DMS 273 treated with DMSO at 0.1 percent for 48 hours (cell line): ENCODE data around the gene MAP3K1.
"Not testable (repeated sequence)": the region's sequence is repeated elsewhere in the genome, so short reads cannot be mapped to it uniquely, and the experiment has no call there.

Experiments
- DNase-seq: peaks from one replicate; lab custom pipeline; 2025; lab: John Stamatoyannopoulos, UW

Gene MAP3K1

GRCh38 chr5:56814963-56815657, at the start of gene MAP3K1:
Gene MAP3K1 (plus strand): TSS chr5:56815549. CDS start chr5:56815574, 25 bp downstream.
- DNase-seq, result peak; percentile 26

- no peak for DNase-seq
These were observed 48.4 kb upstream of the MAP3K1 start for GRCh38 chr5:56766926-56767325.

GRCh38 chr5:56769875-56770604, 45.3 kb upstream of the MAP3K1 start:
- no peak for DNase-seq

DNA sequence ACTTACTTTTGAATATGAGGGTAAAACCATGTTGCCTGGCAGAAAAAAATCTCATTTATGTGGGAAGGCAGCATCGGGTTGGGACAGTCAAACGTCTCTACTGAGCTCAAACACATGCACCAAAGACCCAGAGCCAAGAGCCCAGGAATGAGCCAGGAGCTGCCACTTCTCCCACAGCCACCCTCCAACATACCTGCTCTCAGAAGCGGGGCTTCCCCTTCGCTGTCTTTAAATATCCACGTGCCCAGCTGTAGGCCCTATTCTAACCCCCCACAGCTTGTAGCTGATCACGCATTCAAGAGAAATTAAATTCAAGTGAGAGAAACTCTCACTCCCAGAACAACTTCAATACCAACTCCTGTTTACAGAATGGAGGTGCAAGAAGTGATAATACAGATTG, 42.6 kb upstream of the MAP3K1 start:
- DNase-seq, result no peak

DNA sequence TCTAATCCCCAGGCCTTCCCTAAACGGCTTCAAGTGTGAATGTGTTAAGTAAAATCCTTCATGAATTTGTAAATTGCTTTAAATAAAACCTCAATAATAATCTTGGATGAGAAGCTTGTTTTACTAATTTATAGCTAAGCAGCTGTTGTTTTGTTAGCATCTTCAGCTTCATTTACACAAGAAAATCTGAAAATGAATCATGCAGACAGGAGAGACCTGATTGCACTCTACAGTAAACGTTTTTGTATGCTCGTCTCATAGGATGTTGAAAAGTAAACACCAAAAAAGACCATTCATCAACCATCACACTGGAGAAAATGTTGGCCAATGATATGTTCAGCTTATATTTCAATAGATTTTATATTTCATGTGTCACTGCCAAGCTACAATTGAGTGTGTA, 40.4 kb upstream of the MAP3K1 start:
- no peak for DNase-seq

GRCh38 chr5:56776212-56776846, 39.0 kb upstream of the MAP3K1 start:
- DNase-seq, result not testable (repeated sequence)

GRCh38 chr5:56783261-56783660, 32.1 kb upstream of the MAP3K1 start:
- DNase-seq, result no peak

DNA sequence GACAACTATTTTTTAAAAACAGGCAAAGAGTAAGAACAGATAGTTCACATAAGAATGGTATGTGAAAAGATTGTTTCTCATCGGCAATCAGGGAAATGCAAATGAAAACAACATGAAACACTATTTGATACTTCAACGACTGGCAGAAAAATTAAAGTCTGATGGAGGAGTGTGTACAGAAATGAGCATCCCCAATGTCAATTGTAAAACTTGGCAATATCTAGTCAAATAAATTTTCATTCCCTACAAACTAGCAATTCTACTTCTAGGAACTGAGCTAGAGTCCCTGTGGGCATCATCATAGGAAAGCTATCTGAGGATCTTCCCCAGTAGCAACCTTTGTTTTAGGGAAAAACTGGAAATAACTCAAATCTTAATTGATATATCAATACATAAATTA, 29.0 kb upstream of the MAP3K1 start:
- no peak for DNase-seq

- no peak for DNase-seq
These were observed 24.0 kb upstream of the MAP3K1 start for GRCh38 chr5:56791396-56791795.

DNA sequence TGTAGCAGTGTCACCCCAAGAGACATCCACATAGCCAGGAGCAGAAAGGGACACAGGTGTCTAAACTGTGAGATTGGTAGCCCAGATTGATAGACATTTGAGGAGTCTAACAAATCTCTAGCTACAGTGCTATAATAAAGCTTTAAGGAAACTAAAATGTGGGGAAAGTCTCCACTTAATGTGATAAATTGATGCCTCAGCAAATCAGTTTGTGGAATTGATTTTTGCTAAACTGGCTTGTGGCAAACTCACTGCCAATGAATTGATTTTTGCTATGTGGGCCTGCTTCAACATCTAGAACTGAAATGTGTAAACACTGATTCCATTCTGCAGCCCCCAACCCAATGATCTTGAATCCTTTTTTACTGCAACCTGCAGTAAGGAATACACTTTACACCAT, 16.8 kb upstream of the MAP3K1 start:
- DNase-seq, result no peak

- DNase-seq, result no peak
These were observed 15.2 kb upstream of the MAP3K1 start for GRCh38 chr5:56800186-56800585.

GRCh38 chr5:56801256-56801655, 14.1 kb upstream of the MAP3K1 start:
- DNase-seq, result no peak

DNA sequence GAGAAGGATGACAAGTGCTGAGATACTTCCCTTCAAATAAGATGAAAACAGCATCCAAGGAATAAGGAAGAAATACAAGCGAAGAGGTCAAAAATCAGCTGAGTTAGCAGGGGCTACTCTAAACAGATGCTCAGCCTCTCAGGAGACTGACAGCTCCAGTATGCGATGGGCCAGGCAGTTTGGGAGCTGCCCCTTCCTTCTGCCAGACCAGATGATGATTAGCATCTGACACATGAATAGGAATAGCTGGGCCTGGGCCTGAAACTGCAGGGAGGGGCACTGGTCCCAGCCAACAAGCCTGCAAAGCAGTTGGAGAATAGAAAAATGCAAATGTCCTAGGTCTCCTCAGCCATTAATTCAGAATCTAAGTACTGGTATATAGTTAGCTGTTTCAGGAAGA, 13.1 kb upstream of the MAP3K1 start:
- peak; percentile 63 for DNase-seq

GRCh38 chr5:56803025-56803424, 12.3 kb upstream of the MAP3K1 start:
- DNase-seq, result no peak

GRCh38 chr5:56803894-56804293, 11.5 kb upstream of the MAP3K1 start:
- no peak for DNase-seq

GRCh38 chr5:56807679-56808078, 7.7 kb upstream of the MAP3K1 start:
- no peak for DNase-seq

DNA sequence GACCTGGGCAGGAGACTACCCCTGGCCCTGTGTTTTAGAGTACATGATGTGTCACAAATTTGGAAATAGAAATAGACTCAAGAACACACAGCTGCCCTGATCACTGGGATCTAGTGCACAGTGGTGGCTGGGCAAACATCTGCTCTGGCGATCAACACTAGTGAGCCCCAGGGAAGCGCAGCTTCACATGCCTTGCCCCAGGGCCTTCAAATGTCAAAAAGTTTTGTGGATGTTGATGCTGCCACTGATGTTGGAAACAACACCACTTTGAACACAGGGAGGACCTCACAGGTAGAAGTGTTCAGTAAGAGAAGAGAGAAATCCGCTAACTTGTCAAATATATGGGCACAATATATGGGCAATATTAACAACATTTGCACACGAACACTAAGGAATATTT, 7.1 kb upstream of the MAP3K1 start:
- no peak for DNase-seq

- no peak for DNase-seq
These were observed 4.5 kb upstream of the MAP3K1 start for GRCh38 chr5:56810826-56811225.

DNA sequence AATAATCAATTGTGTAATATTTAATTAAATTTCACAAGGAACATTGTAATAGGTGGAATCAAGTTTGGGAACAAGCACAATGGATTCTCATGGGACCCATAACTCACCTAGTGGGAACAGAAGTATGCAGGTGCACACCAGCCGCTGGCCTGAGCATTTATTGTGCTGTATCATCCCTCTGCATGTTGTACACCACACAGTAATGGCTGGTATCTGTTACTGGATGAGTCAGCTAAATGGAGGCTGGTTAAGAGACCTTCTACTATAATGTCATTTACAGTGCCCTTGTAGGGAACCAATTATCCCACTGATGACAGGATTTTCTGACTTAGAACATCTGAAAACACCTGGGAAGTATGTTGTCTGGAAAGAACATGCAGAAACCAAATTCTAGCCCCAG, 3.2 kb upstream of the MAP3K1 start:
- no peak for DNase-seq

DNA sequence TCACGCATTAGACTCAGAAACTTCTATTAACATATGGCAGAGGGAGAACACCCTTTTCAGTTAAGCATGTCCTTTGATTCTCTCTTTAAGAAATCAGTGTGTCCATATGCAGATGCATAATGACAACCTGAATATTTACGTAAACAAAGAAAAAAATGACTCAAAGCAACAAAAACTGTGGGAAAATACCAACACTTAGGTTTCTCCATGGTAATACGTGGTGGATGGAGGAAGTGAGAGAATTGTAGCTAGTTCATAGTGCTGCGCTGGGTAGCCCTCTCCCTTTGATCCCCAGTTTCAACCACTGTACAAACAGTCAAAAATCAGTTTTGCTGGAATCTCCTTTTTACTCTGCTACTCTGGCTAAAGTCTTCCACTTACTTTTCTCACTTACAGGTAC, 2.0 kb upstream of the MAP3K1 start:
- no peak for DNase-seq

- no peak for DNase-seq
These were observed 887 bp upstream of the MAP3K1 start for GRCh38 chr5:56814361-56814962.

DNA sequence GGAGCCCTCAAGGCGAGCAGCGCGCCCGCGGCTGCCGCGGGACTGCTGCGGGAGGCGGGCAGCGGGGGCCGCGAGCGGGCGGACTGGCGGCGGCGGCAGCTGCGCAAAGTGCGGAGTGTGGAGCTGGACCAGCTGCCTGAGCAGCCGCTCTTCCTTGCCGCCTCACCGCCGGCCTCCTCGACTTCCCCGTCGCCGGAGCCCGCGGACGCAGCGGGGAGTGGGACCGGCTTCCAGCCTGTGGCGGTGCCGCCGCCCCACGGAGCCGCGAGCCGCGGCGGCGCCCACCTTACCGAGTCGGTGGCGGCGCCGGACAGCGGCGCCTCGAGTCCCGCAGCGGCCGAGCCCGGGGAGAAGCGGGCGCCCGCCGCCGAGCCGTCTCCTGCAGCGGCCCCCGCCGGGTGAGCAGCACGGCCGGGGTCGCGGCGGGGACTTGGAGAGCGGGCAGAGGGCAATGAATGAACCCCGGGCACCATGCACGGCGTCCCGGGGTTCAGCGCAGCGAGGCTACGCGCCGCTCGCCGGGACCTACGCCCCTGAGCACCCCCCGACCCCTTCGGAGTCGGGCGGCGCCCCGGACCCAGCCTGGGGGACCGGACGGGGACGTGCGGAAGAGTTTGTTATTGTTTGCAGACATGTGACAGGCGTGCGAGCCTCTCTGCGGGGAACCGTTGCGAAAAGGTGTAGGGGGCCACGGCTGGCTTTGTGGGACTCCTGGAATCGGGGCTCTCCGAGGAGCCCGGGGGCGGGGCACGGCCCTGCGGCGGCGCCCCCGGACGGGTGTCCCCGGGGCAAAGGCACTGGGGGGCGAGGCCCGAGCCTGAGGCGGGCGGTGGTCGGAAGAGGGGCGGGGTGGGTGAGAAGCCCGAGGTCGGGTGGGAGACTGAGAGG, 553 bp downstream of the MAP3K1 start:
- DNase-seq, result no peak
